Activated T-helper 1 cell treated with anti-CD3 and anti-CD28 coated beads, Interleukin-2, amount 50 U/mL, for 16 hours (primary cell): ENCODE measurements around the gene ERF.
"Not testable (repeated sequence)": the region's sequence is repeated elsewhere in the genome, so short reads cannot be mapped to it uniquely, and the experiment has no call there.

Experiments used
- DNase-seq, 2 donors: peaks; one replicate each; pipeline ENCODE4 v3.0.0-alpha.2; 2020; ENCODE audit warnings: low read depth in 1 of 2, low spot score in 1 of 2

Gene ERF

DNA sequence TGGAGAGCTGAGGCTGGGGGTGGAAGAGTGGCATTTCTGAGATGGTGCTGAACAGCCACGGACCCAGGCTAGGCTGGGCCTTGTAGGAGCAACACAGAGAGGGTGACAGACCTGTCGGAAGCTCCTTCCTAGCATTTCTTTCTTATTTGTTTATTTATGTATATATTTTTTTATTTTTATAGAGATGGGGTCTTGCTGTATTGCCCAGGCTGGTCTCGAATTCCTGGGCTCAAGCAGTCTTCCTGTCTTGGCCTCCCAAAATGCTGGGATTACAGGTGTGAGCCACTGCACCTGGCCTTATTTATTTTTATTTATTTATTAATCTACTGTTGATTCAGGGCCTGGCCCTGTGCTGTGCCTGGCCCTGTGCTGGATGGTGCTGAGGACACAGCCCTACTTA, 20.6 kb upstream of the ERF start:
- DNase-seq = no peak

DNA sequence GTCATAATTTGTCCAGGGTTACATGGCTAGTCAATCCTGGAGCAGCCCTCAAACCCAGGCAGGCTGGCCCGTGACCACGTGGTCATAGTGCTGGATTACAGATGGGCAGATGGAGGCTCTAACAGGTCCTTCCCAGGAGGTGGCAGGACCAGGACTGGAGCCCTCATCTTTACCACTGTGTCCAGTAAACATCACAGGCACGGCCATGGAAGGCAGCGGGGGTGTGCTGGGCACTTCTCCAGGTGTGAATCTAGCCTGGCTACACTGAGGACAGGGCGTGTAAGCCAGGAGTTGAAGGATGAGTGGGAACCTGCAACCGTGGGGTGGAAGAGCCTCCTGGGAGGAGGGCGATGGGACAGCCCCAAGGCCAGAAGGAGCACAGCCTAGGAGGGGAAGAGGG, 20.2 kb upstream of the ERF start:
- DNase-seq = no peak

DNA sequence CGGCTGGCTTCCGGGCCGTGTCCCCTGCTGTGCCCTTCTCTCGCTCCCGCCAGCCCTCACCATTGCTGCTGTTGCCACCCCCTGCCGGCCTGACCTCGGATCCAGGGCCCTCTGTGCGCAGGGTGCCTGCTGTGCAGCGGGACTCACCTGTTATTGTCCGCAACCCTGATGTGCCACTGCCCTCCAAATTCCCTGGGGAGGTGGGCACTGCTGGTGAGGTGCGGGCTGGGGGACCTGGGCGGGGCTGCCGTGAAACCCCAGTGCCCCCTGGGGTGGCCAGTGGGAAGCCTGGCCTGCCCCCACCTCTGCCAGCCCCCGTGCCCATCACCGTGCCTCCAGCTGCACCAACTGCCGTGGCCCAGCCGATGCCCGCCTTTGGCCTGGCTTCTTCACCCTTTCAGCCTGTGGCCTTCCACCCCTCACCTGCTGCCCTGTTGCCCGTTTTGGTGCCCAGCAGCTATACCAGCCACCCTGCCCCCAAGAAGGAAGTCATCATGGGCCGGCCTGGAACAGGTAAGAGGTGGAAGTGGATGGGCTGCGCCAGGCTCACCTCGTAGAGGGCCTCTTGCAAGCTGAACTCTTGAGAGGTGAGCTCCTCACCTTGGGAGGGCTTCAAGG, 19.2 kb upstream of the ERF start:
- DNase-seq = no peak

DNA sequence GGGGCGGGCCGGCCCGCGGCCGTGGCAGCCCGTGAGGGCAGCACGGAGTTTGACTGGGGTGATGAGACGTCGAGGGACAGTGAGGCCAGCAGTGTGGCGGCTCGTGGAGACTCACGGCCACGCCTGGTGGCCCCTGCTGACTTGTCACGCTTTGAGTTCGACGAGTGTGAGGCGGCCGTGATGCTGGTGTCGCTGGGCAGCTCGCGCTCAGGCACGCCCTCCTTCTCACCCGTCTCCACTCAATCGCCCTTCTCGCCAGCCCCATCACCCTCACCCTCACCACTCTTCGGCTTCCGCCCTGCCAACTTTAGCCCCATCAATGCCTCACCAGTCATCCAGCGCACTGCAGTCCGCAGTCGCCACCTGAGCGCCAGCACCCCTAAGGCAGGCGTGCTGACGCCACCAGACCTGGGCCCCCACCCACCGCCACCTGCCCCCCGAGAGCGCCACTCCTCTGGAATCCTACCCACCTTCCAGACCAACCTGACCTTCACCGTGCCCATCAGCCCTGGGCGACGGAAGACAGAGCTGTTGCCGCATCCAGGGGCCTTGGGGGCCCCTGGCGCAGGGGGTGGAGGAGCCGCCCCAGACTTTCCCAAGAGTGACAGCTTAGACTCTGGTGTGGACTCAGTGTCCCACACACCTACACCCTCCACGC, 18.6 kb upstream of the ERF start:
- DNase-seq = no peak

DNA sequence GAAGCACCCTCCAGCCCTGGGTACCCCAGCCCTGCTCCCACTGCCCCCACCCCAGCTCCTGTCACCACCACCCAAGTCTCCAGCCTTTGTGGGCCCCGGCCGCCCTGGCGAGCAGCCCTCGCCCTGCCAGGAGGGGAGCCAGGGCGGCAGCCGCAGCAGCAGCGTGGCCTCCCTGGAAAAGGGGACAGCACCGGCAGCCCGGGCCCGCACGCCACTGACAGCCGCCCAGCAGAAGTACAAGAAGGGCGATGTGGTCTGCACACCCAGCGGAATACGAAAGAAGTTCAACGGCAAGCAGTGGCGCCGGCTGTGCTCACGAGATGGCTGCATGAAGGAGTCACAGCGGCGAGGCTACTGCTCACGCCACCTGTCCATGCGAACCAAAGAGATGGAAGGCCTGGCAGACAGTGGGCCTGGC, 18.1 kb upstream of the ERF start:
- no peak for DNase-seq

DNA sequence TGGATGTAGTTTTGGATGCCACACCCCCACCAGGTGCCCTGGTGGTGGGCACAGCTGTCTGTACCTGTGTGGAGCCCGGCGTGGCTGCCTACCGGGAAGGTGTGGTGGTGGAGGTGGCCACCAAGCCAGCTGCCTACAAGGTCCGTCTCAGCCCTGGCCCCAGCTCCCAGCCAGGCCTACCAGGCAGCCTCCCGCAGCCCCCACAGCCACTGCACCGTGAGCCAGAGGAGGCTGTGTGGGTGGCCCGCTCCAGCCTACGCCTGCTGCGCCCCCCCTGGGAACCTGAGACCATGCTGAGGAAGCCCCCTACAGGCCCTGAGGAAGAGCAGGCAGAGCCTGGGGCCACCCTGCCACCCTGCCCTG, 17.6 kb upstream of the ERF start:
- no peak for DNase-seq

DNA sequence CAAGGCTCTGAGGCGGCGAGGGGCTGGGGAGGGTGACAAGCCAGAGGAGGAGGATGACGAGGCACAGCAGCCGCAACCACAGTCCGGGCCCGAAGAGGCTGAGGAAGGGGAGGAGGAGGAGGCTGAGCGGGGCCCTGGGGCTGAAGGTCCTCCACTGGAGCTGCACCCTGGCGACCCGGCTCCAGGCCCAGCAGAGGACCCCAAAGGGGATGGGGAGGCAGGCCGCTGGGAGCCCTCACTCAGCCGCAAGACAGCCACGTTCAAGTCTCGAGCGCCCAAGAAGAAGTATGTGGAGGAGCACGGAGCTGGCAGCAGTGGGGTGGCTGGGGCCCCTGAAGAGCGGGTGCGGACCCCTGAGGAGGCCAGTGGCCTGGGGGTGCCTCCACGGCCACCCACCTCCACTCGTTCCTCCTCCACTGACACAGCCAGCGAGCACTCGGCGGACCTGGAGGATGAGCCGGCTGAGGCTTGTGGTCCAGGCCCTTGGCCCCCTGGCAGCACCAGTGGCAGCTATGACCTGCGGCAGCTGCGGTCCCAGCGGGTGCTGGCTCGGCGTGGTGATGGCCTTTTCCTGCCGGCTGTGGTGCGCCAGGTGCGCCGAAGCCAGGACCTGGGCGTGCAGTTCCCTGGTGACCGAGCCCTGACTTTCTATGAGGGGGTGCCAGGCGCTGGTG, 17.1 kb upstream of the ERF start:
- DNase-seq = no peak

DNA sequence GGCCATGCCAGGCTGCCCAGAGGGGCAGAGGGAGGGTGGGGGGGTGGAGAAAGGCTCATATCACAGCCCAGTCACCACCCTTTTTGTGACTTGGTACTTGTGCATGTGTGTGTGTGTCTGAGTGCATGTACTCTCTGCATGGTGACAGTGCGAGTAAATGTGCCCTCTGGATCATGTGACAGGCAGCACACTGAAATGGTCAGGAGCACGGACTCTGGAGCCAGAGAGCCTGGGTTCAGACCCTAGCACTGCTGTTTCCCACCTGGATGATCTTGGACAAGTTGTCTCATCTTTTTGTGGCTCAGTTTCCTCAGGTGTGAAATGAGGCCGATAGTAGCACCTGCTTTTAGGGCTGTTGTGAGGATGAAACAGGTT, 16.1 kb upstream of the ERF start:
- no peak for DNase-seq

DNA sequence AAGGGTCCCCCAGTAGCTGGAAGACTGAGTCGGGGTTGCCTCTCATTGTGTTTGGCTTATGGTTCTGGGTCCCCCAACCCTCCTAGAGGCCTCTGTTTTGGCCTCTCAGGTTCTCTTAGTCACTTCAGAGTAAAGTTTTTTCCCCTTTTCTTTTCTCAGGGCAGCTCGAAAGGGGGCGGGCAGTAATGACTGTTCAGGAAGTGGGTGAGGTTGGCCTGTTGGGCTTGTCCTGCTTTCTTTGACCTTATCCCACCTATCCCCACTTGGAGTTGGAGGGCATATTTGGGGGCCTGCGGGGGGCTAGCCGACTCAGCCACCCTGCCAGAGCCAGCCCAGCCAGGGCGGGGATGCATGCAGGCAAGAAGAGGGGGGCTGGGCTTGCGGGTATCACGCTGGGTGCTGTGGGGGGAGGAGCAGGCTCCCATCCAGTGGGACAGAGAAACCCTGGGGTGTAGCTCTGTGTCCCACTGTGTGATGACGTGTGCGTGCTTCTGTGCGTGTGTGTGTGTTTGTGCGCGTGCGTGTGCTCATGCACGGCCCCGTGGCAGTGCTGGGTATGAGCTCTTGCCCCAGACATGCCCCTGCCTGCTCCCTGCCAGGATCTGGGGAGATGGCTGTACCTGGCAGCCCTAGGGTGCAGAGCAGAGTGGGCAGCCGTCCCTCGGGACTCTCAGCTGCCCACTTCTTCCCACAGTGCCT, 15.6 kb upstream of the ERF start:
- DNase-seq = peak; percentile 25 to 38

DNA sequence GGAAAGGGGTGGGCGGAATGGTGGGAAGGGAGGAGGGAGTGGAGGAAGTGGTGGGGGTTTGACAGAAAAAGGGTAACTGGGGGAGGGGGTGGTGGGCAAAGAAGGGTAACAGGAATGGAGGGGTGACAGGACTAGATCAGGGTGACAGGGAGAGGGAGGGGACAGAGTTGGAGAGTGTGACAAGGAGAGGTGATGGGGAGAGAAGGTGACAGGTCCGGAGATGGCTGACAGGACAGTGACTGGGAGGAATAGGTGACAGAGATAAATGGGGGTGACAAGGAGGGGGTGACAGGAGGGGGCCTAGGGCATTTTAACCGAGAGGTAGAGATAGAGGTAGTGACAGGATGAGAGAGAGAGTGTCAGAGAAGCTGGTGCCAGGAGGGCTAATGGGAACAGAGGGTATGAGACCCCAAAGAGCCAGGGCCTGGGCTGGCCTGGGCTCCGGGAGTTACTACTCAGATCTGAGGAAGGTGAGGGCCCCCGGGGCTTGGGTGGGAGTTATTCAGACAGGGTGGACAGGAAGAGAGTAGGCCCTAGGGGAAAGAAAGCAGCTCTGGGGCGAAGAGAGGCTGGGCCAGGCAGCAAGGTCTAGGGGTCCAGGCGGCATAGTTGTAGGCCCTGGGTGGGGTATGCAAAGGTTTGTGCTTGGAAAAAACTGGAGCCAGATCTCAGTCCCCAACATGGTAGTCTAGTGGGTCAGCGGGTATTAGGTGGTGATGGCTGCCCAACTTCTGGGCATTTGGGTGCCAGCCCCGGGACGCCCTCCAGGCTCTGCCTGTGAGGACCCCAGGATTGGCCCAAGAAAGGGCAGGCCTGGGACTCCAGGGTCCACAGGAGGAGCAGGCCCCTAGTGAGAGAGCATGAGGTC, 14.8 kb upstream of the ERF start:
- no peak for DNase-seq

DNA sequence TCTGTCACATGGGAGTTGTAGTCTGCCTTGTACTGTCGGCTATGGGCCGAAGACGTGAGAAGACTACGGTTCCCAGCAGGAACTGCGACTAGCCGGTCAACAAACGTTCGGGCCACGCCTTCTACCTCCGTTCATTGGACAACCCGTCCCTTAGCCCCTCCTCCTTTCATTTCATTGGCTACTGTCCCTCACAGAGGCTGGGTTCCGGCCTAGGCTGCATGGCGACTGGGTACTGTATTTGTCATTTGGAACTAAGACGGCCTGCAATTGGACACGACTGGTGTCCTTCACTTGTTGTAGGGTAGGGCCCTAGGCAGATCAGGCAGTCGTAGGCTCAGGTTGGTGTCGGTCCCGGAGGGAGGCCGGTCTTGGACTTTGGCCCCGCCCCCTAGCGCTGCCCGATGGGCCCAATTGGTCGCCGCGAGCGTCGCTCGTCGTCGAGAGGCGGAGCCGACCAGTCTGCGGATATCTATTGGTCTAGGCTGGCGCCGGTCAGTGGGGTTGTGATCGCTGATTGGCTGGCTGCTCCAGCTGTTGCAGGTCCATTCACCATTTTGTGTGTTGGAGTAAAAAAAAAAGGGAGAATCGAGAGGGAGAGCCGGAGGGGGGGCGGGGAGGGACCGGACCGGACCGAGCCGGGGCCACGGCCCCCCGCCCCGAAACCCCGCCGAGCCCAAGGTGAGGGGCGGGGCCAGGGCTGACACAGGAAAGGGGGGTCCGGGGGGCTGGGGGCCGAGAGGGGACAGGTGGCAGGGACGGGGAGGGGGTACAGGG, 14.0 kb upstream of the ERF start, which contains the start of gene CIC:
CIC (plus strand) TSS at position 549 of the 774 bp plus-strand sequence. CDS start 2,532 bp downstream, outside the sequence.
- DNase-seq = peak; percentile 96 to 98

DNA sequence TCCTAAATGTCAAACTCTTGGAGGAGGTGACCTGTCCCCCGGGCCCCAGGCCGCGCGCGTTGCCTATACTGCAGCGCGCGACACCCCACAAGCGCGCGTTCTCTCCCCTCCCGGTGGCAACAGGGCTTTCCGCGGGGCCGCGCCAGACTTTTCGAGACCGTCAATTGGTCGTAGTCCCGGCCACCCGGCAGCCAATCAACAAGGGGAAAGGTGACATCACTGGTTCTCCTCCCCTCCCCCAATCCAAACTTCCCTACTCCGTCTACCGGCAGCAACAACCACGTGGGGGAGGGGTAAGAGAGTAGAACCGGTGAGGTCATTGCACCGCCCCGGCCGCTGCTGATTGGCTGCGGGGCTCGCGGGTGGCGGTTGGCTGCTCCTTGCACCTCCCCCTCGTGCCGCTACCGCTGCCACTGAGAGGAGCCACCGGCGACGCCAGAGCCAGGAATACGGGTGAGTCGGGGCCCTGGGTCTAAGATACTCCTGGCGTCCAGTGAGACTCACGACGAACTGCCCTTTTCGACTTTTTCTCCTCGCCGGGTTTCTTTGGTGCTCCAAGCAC, 13.3 kb upstream of the ERF start:
- peak; percentile 92 to 96 for DNase-seq

DNA sequence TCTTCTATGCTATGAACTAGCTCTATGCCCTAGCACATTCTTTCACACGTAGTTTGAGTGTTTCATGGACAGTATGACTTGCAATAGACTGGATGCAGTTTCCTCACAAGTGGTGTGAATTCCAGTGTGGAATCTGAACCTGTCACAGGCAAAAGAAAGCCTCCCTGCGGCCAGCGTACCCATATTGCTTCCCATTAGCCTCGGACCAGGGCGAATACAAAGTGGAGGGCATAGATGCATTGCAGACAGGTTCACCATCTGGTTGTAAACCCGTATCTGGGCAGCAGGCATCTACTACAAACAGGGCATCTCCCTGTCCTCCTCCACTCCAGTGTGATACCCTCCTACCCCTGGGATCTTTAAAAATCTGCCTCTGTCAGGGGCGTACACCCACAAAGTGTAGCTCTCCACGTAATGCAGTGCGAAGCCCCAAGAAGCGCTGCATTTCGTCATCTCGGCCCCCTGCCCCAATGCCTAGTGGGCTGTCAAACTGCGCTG, 12.8 kb upstream of the ERF start:
- no peak for DNase-seq

DNA sequence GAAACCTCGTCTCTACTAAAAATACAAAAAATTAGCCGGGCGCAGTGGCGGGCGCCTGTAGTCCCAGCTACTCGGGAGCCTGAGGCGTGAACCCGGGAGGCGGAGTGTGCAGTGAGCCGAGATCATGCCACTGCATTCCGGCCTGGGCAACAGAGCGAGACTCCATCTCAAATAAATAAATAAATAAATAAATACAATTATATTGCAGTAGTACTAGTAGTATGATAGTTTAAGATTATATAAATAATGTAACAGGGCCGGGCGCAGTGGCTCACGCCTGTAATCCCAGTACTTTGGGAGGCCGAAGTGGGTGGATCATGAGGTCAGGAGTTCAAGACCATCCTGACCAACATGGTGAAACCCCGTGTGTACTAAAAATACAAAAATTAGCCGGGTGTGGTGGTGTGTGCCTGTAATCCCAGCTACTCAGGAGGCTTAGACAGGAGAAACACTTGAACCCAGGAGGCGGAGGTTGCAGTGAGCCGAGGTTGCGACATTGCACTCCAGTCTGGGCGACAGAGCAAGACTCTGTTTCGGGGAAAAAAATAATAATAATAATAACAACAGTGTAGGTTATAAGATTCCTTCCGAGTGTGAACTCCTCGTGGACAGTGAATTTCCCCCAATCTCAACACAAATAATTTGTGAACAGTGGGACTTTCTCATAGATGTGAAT, 12.1 kb upstream of the ERF start:
- not testable (repeated sequence) for DNase-seq

DNA sequence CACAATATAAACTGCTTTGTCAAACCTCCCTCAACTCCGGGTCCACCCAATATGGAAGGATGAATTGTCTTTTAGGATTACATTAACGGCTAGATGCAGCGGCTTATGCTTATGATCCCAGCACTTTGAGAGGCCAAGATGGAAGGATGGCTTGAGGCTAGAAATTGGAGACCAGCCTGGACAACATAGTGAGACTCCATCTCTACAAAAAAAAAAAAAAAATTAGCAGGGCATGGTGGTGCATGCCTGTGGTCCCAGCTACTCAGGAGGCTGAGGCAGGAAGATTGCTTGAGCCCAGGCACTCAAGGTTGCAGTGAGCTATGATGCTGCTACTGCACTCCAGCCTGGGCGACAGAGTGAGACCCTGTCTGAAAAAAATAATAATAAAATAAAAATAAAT, 11.2 kb upstream of the ERF start:
- DNase-seq = not testable (repeated sequence)

DNA sequence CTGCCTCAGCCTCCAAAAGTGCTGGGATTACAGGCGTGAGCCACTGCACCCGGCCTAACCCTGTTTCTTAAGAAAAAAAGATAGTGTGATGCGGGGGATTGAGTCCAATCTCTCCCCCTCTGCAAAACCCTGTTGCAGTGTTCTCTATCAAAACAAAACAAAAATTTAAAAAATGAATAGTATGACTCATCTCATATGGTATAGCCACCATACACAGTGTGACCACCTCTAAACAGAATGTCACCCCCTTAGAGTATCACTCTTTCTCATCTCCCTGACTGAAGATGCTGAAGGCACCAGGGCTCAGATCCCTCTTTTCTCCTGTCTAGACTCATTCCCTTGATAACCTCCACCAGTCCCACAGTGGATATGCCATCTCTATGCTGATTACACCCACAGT, 6.8 kb upstream of the ERF start:
- no peak for DNase-seq

DNA sequence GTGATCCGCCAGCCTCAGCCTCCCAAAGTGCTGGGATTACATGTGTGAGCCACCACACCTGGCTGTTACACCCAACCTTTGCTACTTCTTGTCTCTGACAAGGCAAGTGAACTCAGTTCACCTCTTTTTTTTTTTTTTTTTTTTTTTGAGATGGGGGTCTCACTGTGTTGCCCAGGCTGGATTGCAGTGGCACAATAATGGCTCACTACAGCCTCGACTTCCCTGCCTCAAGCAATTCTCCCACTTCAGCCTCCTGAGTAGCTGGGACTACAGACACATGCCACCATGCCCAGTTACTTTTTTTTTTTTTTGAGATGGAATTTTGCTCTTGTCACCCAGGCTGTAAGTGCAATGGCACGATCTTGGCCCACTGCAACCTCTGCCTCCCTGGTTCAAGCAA, 2.9 kb upstream of the ERF start:
- not testable (repeated sequence) for DNase-seq

DNA sequence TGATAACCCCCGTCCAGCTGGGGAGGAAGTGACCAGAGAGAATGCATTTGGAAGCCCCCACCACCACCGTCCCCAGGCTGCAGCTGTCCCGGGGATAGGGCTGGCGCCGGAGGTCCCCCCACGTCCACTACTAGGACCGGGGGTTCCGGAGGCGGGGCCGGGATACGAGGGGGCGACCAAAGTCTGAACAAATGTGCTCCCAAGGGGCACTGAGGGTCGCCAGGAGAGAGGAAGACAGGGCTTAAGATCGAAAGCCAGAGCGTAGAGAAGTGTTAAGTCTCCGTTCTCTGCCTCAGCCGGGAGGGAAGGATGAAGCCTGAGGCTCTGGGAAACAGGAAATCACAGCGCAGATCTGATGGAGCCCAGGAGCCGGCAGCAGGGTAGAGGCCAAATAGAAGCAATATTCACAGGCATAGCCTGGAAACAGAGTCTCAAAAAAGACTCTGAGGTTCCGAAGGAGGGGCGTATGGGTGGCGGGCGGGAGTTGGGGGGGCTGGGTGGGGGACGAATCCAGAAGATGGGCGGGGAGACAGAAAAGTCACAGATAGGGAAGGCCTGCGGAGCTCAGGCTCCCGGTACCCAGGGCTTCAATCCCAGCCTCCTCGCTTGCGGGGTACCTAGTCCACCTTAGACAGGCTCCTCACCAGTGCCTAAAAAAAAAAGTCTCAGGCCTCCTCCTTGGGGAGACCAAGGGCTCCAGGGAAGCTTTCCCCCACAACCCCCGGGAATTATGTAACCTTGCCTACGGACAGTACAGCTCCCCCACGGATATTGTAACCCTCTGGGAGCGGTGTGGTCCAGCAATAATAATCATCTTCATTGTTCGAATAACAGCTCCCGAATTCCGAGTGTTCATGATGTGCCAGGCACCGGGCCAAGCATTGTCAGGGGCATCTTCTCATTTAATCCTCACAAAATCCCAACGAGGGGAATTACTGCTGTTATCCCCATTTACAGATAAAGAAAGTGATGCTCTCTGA, 1.1 kb upstream of the ERF start:
- no peak for DNase-seq
